Measurements from ENCODE around the gene RIT2.

The RIT2 gene

GRCh38 chr18:43115076-43115921, at the start of gene RIT2:
TSS of gene RIT2 (minus strand) at chr18:43115685.
- DNase-seq: no peak

DNA sequence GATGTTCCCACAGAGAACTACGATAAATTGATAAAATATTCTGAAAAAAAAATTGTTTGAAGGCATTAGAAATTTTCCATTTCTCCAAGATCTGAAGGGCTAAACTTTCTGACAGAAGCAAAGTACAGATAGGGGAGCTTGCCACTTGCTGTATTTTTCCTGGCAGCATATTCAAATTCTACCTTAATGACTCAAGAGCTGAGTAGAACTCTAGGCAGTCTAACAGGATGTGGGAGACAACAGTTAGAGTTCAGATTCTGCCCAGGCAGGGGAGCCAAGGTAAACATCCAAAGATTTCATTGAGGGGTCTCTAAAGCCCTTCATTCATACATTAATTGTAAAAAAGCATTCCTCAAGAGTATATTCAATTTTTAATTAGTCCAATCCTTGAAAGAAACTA, 46.0 kb upstream of the RIT2 start:
- no peak for DNase-seq

GRCh38 chr18:43160509-43160908, 45.0 kb upstream of the RIT2 start:
- no peak for DNase-seq

- DNase-seq: no peak
These were observed 44.4 kb upstream of the RIT2 start for GRCh38 chr18:43159926-43160325.

DNA sequence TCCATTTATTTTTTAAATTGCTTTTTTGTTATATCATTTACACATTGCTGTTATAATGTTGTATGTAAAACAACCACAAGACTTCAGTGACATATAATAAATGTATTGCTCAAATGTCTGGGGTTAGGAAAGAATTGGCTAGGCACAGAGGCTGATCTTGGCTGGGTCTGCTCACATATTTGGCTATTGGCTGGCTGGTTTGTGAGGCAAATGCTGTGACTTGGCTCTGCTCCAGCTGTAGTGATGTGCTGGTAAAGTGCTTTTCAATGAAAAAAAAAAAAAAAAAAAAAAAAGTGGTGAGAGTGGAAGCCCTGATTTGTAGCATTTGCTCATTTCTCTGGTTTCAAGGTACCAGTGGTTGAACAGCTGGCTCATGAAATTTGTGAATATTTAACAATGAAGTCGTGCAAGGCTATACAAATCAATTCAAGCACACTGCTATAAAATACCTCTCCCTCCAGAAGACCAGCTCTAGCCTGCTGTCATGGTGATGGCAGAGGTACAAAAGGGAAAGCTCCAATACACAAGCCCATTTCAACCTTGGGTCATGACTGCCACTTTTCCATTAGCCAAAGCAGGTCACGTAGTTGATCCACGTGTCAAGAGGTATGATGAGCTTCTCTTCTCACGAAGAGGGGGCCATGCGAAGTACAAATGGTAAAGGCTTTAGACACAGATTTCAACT, 43.7 kb upstream of the RIT2 start:
- no peak for DNase-seq

GRCh38 chr18:43158381-43158780, 42.9 kb upstream of the RIT2 start:
- DNase-seq: no peak

DNA sequence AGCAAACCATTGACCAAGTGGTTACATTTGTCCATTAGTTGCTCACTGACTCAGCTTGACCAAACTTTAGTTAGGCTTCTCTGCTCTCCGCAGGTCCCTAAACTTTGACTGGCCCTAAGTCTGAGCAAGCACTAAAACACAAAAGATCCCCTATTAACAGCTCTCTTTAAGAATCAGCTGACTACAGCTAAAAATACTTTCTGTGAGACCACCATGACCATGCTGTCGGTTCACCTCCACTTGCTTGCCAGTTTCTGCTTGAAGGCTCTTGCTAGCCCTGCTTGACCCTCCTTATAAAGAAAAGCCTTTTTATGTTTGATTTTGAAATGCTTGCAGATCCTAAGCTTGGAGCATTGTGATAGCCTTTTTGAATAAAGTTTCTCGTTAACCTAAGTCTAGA, 40.4 kb upstream of the RIT2 start:
- no peak for DNase-seq

DNA sequence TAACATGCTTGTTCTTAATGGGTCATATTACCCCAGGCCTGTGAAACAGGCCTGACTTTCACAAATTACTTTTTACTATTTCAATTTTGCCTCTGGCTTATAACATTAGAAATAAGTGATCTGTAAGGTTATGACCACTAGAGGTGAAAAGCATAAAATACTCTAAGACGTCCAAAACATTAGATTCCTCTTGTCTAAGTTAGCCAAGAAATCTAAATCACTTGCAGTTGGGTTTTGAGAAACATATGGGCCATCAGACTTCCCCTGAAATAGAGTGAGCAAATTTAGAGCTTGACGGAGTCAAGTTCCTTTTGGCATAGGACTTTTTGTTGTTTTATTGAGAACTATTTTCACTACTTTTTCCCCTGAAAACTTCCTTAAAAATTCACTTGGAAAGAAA, 32.7 kb upstream of the RIT2 start:
- DNase-seq: no peak

DNA sequence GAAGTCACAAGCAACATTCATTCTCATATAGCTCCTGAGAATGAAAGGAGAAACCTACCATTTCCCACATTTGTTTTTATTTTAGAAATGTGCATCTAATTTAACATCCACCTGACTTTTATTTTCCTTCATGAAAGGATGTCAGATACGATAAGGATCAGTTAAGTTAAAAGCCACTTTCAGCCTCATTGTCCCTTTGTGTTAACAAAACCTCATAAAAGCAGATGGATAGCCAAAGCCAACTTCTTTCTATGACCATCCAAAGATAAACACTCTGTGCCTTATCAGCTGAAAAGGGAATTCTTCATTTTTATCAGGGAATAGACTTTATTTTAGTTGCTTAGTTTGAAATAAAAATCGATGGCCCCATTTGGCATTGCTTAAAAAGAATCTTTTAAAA, 25.7 kb upstream of the RIT2 start:
- no peak for DNase-seq

- no peak for DNase-seq
These were observed 23.9 kb upstream of the RIT2 start for GRCh38 chr18:43139288-43139946.

- no peak for DNase-seq
These were observed 19.4 kb upstream of the RIT2 start for GRCh38 chr18:43134876-43135275.

GRCh38 chr18:43130716-43131260, 15.3 kb upstream of the RIT2 start:
- DNase-seq: no peak

- no peak for DNase-seq
These were observed 14.6 kb upstream of the RIT2 start for GRCh38 chr18:43129946-43130524.

GRCh38 chr18:43125471-43125870, 10.0 kb upstream of the RIT2 start:
- no peak for DNase-seq

DNA sequence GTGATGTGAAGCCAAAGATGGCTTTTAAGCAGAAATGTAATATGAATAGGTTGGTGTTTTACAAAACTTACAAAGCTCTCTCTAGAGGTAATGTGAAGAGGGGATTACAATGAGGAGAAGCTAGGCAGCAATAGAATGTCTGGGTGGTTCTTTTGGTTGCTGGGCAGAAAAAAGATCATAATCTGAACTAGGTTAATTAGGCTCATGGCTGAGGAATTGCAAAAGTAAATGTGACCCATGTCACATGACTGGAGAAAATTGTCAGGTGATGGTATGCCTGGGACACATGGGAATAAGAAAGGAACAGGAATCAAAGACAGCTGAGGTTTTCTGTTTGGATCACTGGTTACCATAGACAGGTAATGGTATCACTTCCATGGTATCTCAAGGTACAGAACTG, 7.5 kb upstream of the RIT2 start:
- DNase-seq: no peak

DNA sequence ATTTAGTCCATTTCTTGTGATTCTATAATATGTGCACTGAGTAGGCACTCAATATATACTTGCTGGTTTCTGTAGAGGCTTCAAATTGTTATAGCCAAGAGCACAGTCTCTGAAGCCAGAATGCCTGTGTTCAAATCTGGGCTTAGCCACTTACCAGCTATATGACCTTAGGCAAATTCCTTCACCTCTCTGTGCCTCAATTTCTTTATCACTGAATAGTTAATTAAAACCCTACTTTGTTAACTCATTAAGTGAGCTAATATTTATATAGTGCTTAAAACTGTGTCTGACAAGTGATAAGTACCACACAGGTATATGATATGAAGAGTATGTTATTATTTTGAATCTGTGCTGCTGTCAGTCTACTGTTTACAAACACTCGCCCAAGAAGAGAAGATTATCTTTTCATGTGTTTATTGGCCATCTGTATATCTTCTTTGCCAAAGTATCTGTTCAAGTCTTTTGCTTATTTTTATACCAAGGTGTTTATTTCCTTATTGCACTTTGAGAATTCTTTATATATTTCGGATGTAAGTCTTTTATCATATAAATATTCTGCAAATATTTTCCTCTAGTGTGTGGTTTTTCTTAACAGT, 1.3 kb upstream of the RIT2 start:
- no peak for DNase-seq

GRCh38 chr18:43113220-43113895, 2.1 kb downstream of the RIT2 start:
- DNase-seq: no peak

GRCh38 chr18:43108882-43109281, 6.6 kb downstream of the RIT2 start:
- no peak for DNase-seq

DNA sequence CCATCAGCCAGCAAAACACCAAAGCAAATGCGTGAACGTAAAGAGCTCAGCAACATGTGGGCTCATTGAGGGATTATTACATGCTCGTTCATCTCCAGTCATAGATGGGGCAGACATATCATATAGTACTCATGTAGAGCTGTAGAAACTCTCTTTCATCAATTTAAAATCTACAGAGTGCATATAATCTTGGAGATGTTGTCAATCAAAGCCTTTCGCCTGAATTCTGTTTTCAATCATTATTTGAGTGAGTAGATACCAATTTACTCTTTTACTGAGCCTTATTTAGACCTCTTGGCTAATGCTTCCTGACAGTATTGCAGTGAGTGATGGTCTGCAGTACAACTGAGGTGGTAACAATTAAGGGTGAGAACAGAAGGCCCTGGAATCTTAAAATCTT, 7.0 kb downstream of the RIT2 start:
- DNase-seq: no peak

GRCh38 chr18:43093646-43094045, 21.8 kb downstream of the RIT2 start:
- DNase-seq: no peak

DNA sequence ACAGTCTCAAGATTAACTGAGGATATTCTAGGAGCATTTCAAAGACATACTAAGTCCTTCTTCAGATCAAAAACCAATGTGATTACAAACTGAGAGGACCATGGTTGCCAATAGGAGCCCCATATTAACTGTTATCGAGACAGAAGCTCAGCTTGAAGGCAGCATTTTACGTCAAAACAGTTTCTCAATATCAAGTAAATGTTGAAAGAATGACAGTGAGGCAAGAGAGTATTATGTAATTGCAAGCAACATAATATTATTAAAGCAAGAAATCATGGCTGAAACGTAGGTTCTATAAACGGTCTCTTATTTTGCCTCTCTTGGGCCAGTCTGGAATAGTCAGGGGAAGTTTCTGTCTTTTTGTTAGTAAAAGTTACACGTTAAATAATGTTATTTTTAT, 22.9 kb downstream of the RIT2 start:
- no peak for DNase-seq

GRCh38 chr18:43081396-43081795, 34.1 kb downstream of the RIT2 start:
- no peak for DNase-seq

All from CD4-positive, alpha-beta T cell treated with Interleukin-21 for 1 hour (primary cell).